Activated CD4-positive, alpha-beta T cell treated with anti-CD3 and anti-CD28 coated beads for 36 hours (primary cell): ENCODE data around the gene SRSF3. TPM values are rescaled to one million over a fixed set of nuclear protein-coding genes. Genes with fewer than 3 reads are reported as not detected.

ENCODE experiments used
- ATAC-seq: fragments of 200-7000 bp; cut with Tn5 transposase; one replicate; pipeline ENCODE4 v1.10.0; 2021; ENCODE audit warnings: mild to moderate bottlenecking, moderate library complexity
- CTCF ChIA-PET: fragments of 350-600 bp; sonication (Branson Sonifier 250); formaldehyde crosslinking; loops from one replicate; lab custom pipeline; 2021; ENCODE audit warnings: antibody characterized with exemption; lab: Charles Lee
- POLR2A ChIA-PET: fragments of 350-600 bp; sonication (Branson Sonifier 250); formaldehyde crosslinking; loops from one replicate; lab custom pipeline; 2021; ENCODE audit warnings: antibody characterized with exemption, inconsistent platforms; lab: Charles Lee
- DNase-seq: peaks from one replicate; pipeline ENCODE4 v3.0.0-alpha.2; 2020
- H3K27ac Mint-ChIP-seq: one replicate; pipeline ENCODE4 v1.8.0; 2021; ENCODE audit warnings: mixed read lengths
- H3K27me3 Mint-ChIP-seq: one replicate; pipeline ENCODE4 v1.8.0; 2021; ENCODE audit warnings: mixed read lengths
- H3K36me3 Mint-ChIP-seq: one replicate; pipeline ENCODE4 v1.8.0; 2021; ENCODE audit warnings: low read depth, mixed read lengths
- H3K4me1 Mint-ChIP-seq: one replicate; pipeline ENCODE4 v1.8.0; 2021; ENCODE audit warnings: mixed read lengths
- H3K4me3 Mint-ChIP-seq: one replicate; pipeline ENCODE4 v1.8.0; 2021; ENCODE audit warnings: mild to moderate bottlenecking, moderate library complexity, mixed read lengths
- H3K9me3 Mint-ChIP-seq: one replicate; pipeline ENCODE4 v1.8.0; 2021; ENCODE audit warnings: low read depth, mixed read lengths
- intact Hi-C, 2 experiments: fragments of 100-400 bp; cut with DNase I in 1 of 2; cut with micrococcal nuclease in 1 of 2; formaldehyde crosslinking; loops; one replicate each; pipeline versions ENCODE4 v1.14.2 to v1.15.1; 2022 to 2024; cut with DNase I, micrococcal nuclease
- total RNA-seq, 2 experiments: library from RNA; stranded (reverse); gene quantifications; one replicate each; pipeline ENCODE4 v1.2.3, GENCODE V29; 2021

Gene SRSF3
- total RNA-seq, 2 experiments from 2014 or later: 298 to 464 TPM

DNA sequence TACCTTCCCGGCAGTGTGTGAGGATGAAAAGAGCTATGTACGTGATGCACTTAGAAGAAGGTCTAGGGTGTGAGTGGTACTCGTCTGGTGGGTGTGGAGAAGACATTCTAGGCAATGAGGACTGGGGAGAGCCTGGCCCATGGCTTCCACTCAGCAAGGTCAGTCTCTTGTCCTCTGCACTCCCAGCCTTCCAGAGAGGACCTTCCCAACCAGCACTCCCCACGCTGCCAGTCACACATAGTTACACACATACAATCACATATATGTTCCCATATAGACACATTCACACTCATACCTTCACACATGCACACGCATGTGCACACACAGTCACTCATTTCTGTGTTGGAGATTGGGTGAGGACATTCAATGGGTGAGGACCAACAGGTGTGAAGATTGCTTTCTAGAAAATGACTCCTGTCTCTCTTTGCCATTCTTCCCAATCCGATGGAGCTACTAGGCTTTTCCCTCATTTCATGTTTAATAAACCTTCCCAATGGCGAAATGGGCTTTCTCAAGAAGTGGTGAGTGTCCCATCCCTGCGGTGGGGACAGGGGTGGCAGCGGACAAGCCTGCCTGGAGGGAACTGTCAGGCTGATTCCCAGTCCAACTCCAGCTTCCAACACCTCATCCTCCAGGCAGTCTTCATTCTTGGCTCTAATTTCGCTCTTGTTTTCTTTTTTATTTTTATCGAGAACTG, 30.4 kb downstream of the SRSF3 start:
- POLR2A ChIA-PET: interaction anchor here (0.6 kb wide), 1 partner anchor 44 kb away, joined by 4 read pairs; no protein-coding TSS in a partner anchor
- CTCF ChIA-PET: interaction anchor here (0.6 to 3.8 kb wide), 19 partner anchors 9 to 837 kb away, joined by 3 to 31 read pairs (median 4); no protein-coding TSS in a partner anchor
- DNase-seq (no peak), ATAC-seq (no peak)
- no peaks in the 10 kb centered on the region for H3K9me3 Mint-ChIP-seq
- H3K27me3 Mint-ChIP-seq: no peaks in the 10 kb centered on the region
- no peak overlapping the region for H3K27ac Mint-ChIP-seq
- intact Hi-C loops: no loop called here
- H3K36me3 Mint-ChIP-seq: no peaks in the 10 kb centered on the region
- peaks cover 18% of the 10 kb centered on the region for H3K4me1 Mint-ChIP-seq
- no peak overlapping the region for H3K4me3 Mint-ChIP-seq

DNA sequence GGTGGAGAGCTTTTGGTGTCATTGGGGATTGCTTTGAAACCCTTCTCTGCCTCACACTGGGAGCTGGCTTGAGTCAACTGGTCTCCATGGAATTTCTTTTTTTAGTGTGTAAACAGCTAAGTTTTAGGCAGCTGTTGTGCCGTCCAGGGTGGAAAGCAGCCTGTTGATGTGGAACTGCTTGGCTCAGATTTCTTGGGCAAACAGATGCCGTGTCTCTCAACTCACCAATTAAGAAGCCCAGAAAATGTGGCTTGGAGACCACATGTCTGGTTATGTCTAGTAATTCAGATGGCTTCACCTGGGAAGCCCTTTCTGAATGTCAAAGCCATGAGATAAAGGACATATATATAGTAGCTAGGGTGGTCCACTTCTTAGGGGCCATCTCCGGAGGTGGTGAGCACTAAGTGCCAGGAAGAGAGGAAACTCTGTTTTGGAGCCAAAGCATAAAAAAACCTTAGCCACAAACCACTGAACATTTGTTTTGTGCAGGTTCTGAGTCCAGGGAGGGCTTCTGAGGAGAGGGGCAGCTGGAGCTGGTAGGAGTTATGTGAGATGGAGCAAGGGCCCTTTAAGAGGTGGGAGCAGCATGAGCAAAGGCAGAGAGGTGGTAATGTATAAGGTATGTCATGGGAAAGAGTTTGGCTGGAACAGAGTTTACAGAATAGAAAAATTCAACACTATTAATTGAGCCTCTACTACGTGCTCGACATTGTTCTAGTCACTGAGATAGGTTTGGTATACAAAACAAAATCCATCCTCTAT, 31.2 kb downstream of the SRSF3 start:
- ChIA-PET CTCF (interaction anchor here (0.7 to 3.8 kb wide), 13 partner anchors 29 to 836 kb away, joined by 3 to 31 read pairs (median 3); no protein-coding TSS in a partner anchor), POLR2A (interaction anchor here (0.6 kb wide), 1 partner anchor 43 kb away, joined by 4 read pairs; no protein-coding TSS in a partner anchor)
- H3K4me3 Mint-ChIP-seq: no peak overlapping the region
- ATAC-seq: no peak
- H3K36me3 Mint-ChIP-seq: no peaks in the 10 kb centered on the region
- peaks cover 18% of the 10 kb centered on the region for H3K4me1 Mint-ChIP-seq
- no peak for DNase-seq
- H3K9me3 Mint-ChIP-seq: no peaks in the 10 kb centered on the region
- H3K27me3 Mint-ChIP-seq: no peaks in the 10 kb centered on the region
- no peak overlapping the region for H3K27ac Mint-ChIP-seq
- intact Hi-C loops: no loop called here

DNA sequence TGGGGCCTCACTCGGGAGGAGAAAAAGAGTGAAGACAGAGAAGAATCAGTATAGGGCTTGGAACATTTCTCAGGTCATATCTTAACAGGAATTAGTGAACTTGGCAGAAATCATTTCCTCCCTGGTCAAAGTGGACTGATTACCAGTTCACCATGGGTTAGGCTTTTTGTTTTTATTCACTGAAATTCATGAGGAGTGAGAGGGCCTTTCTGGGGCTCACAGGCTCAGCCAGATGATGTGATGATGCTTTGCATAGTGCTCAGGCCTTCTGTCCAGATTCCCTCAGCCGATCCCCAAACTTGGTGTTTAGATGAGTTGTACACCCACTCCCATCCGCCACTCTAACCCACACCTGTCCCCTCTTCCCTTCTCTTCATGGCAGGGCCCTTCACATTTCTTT, 32.5 kb downstream of the SRSF3 start:
- CTCF ChIA-PET: interaction anchor here (0.9 to 1.2 kb wide), 3 partner anchors 108 to 535 kb away, joined by 3 read pairs; no protein-coding TSS in a partner anchor
- Mint-ChIP-seq H3K4me3 (no peak overlapping the region), H3K27ac (no peak overlapping the region), H3K27me3 (no peaks in the 10 kb centered on the region), H3K4me1 (peaks cover 18% of the 10 kb centered on the region), H3K9me3 (no peaks in the 10 kb centered on the region), H3K36me3 (no peaks in the 10 kb centered on the region)
- DNase-seq (no peak), ATAC-seq (no peak)
- POLR2A ChIA-PET: no interaction called here
- intact Hi-C loops: no loop called here

DNA sequence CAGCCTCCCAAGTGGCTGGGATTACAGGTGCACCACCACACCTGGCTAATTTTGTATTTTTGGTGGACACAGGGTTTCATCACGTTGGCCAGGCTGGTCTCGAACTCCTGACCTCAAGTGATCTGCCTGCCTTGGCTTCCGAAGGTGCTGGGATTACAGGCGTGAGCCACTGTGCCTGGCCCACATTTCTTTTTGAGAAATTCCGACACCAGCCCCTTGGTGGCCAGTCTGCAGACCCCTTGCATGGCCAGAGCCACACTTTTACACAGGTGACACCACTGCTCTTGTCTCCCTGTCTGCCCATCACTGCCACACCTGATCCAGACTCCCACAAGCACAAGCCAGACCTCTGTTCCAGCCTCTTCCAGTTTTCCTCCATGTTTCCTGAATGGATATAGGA, 33.0 kb downstream of the SRSF3 start:
- Mint-ChIP-seq H3K27ac (no peak overlapping the region), H3K4me1 (peaks cover 18% of the 10 kb centered on the region), H3K27me3 (no peaks in the 10 kb centered on the region), H3K9me3 (no peaks in the 10 kb centered on the region), H3K4me3 (no peak overlapping the region), H3K36me3 (no peaks in the 10 kb centered on the region)
- POLR2A ChIA-PET: no interaction called here
- ATAC-seq (no peak), DNase-seq (no peak)
- CTCF ChIA-PET: interaction anchor here (0.6 to 1.9 kb wide), 3 partner anchors 12 to 186 kb away, joined by 3 to 12 read pairs (median 3); no protein-coding TSS in a partner anchor
- intact Hi-C loops: no loop called here

DNA sequence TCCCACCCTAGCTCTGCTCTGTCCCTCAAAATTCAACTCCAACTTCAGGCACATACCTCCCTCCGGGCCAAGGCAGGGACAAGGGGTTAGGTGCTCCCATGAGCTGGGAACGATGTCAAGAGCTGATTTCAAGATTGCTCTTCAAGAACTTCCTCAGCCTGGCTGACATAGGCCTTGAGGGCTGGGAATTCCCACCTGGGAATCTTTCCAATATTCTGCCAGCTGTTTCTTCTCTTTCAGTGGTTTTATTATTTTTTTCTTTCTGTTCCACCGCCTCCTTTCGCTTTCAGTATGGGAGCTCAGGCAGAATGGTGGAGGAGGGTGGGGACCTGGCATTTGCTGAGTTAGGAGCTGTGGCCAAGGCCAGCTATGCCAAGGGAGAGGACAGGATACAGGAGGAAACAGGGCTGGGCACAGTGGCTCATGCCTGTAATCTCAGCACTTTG, 33.7 kb downstream of the SRSF3 start:
- peak overlapping the region; percentile 56 for H3K27ac Mint-ChIP-seq
- CTCF ChIA-PET: interaction anchor here (0.6 to 1.9 kb wide), 7 partner anchors 13 to 223 kb away, joined by 3 to 12 read pairs (median 3); no protein-coding TSS in a partner anchor
- no peak overlapping the region for H3K4me3 Mint-ChIP-seq
- DNase-seq: no peak
- no peaks in the 10 kb centered on the region for H3K27me3 Mint-ChIP-seq
- no peaks in the 10 kb centered on the region for H3K36me3 Mint-ChIP-seq
- intact Hi-C loops: no loop called here
- H3K9me3 Mint-ChIP-seq: no peaks in the 10 kb centered on the region
- ATAC-seq: no peak
- peaks cover 14% of the 10 kb centered on the region for H3K4me1 Mint-ChIP-seq
- POLR2A ChIA-PET: interaction anchor here (0.6 to 0.7 kb wide), 2 partner anchors 19 to 137 kb away, joined by 3 to 4 read pairs; no protein-coding TSS in a partner anchor

DNA sequence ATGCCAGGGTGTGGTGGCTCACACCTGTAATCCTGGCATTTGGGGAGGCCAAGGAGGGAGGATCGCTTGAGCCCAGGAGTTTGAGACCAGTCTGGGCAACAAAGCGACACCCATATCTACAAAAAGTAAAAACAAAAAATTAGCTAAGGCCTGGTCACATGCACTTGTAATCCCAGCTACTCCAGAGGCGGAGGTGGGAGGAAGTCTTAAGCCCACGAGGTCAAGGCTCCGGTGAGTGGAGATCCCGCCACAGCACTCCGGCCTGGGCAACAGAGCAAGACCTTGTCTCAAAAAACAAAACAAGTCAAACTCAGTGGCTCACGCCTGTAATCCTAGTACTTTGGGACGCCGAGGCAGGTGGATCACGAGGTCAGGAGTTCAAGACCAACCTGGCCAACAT, 35.6 kb downstream of the SRSF3 start:
- CTCF ChIA-PET: interaction anchor here (0.8 to 1.2 kb wide), 3 partner anchors 15 to 270 kb away, joined by 3 to 5 read pairs (median 4); no protein-coding TSS in a partner anchor
- no peak for ATAC-seq
- peaks cover 4% of the 10 kb centered on the region for H3K4me1 Mint-ChIP-seq
- no peaks in the 10 kb centered on the region for H3K27me3 Mint-ChIP-seq
- no peak overlapping the region for H3K4me3 Mint-ChIP-seq
- POLR2A ChIA-PET: no interaction called here
- intact Hi-C loops: no loop called here
- no peak overlapping the region for H3K27ac Mint-ChIP-seq
- H3K9me3 Mint-ChIP-seq: no peaks in the 10 kb centered on the region
- no peak for DNase-seq
- no peaks in the 10 kb centered on the region for H3K36me3 Mint-ChIP-seq

DNA sequence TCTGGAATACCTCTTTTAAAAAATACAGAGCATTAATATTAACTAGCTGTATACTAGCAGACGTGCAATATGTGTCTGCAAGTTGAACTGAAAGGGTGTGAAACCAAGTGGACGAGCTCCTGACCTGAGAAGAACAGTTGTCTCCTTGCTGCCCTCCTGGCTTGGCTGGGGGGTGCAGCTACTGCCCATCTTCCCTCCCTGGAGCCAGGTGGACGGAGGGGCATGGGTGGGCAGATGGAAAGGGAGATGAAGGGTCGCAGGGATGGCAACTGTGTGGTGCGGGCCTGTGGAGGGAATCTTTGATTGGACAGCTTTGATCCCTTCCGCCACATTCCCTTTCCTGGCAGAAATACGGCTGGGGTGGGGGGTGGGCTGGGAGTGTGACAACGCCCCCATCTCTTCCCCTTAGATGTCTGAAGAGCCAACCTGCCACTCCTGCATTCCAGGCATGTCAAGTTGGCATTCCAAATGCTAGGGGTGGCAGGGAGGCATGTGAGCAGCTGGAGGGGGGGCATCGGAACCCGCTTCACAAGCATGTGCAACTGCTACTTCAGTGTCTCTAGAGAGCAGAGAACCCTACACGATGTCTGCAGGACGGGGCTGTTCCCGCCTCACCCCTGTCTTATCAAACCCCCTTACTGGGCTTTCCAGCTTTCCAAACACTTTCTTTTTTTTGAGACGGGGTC, 37.3 kb downstream of the SRSF3 start:
- no peaks in the 10 kb centered on the region for H3K9me3 Mint-ChIP-seq
- no peak overlapping the region for H3K4me3 Mint-ChIP-seq
- DNase-seq (no peak), ATAC-seq (no peak)
- intact Hi-C loops: no loop called here
- no peaks in the 10 kb centered on the region for H3K27me3 Mint-ChIP-seq
- H3K27ac Mint-ChIP-seq: no peak overlapping the region
- no peaks in the 10 kb centered on the region for H3K36me3 Mint-ChIP-seq
- peaks cover 4% of the 10 kb centered on the region for H3K4me1 Mint-ChIP-seq
- CTCF ChIA-PET: interaction anchor here (0.5 to 1.6 kb wide), 3 partner anchors 16 to 297 kb away, joined by 3 to 10 read pairs (median 3); no protein-coding TSS in a partner anchor
- POLR2A ChIA-PET: no interaction called here

DNA sequence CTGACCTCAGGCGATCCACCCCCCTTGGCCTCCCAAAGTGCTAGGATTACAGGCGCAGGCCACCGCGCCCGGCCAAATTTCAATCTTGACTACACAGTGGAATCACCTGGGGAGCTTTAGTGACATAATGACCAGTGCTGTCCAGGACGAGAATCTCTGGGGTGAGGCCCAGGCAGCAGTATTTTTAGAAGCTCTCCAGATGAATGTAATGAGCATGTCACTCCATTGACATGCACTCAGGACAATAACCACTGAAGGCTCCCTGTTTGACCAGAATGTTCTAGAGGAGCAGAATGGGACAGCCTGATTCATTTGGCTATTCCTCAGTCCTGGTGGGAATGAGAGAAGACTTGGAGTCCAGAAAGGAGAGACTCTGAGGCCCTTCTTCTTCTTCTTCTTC, 39.2 kb downstream of the SRSF3 start:
- Mint-ChIP-seq H3K9me3 (no peaks in the 10 kb centered on the region), H3K27me3 (no peaks in the 10 kb centered on the region), H3K4me1 (no peaks in the 10 kb centered on the region), H3K4me3 (no peak overlapping the region), H3K27ac (no peak overlapping the region), H3K36me3 (no peaks in the 10 kb centered on the region)
- no peak for DNase-seq
- intact Hi-C loops: no loop called here
- CTCF ChIA-PET: interaction anchor here (1.3 kb wide), 1 partner anchor 9 kb away, joined by 5 read pairs; no protein-coding TSS in a partner anchor
- no peak for ATAC-seq
- POLR2A ChIA-PET: no interaction called here

DNA sequence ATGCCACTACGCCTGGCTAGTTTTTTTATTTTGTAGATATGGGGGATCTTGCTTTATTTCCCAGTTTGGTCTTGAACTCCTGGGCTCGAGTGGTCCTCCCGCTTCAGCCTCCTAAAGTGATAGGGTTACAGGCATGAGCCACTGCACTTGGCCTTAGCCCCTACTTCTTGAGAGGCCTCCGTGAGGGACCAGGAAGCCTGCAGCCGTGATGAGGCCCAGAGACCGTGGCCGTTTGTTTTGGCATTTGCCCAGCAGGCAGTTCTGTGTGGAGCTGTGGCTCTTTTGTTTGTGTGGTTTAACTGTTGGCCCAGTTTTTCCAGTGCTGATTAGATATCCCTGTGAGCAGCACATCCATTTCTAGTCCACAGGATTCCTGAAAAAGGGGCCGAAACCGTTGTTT, 39.8 kb downstream of the SRSF3 start:
- ChIA-PET CTCF (interaction anchor here (1.3 kb wide), 1 partner anchor 10 kb away, joined by 5 read pairs; no protein-coding TSS in a partner anchor), POLR2A (no interaction called here)
- Mint-ChIP-seq H3K27ac (no peak overlapping the region), H3K4me3 (no peak overlapping the region), H3K36me3 (no peaks in the 10 kb centered on the region), H3K27me3 (no peaks in the 10 kb centered on the region), H3K4me1 (no peaks in the 10 kb centered on the region), H3K9me3 (no peaks in the 10 kb centered on the region)
- ATAC-seq (no peak), DNase-seq (no peak)
- intact Hi-C loops: no loop called here

DNA sequence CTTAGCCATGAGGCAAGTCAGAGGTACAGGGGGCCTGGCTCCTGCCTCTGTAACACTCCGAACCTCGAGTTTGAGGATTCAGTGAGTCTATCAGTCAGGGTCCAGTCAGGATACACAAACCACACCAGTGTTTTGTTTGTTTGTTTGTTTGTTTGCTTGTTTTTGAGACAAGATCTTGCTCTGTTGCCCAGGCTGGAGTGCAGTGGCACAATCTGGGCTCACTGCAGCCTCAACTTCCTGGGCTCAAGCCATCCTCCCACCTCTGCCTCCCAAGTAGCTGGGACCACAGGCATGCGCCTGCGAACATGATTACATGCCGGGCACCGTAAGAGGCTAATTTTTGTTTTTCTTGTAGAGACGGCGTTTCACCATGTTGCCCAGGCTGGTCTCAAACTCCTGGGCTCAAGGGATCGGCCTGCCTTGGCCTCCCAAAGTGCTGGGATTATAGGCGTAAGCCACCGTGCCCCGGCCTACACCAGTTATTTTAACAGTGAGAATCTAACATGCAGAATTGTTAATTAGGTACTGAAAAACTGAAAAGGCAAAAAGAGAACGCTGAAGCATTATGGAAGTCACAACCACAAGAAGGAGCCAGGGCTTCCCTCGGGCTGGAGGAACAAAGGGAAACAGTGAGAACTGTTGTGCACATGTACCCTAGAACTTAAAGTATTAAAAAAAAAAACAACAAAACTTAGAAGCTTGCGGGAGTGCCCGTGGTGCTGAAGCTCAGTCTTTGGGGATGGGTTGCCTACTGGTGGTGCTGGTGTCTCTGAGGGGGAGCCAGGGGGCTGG, 40.4 kb downstream of the SRSF3 start:
- ATAC-seq: no peak
- CTCF ChIA-PET: interaction anchor here (1.3 kb wide), 1 partner anchor 231 kb away, joined by 4 read pairs; no protein-coding TSS in a partner anchor
- intact Hi-C loops: no loop called here

More for the DNA sequence above, 40.4 kb downstream of the SRSF3 start:
- no peak for DNase-seq
- no peaks in the 10 kb centered on the region for H3K4me1 Mint-ChIP-seq
- POLR2A ChIA-PET: no interaction called here
- H3K27me3 Mint-ChIP-seq: no peaks in the 10 kb centered on the region
- no peaks in the 10 kb centered on the region for H3K36me3 Mint-ChIP-seq
- no peaks in the 10 kb centered on the region for H3K9me3 Mint-ChIP-seq
- H3K4me3 Mint-ChIP-seq: no peak overlapping the region
- H3K27ac Mint-ChIP-seq: no peak overlapping the region
